IPS-11a (cell line): ENCODE data around the gene HYAL3.
"Not testable (repeated sequence)": the region's sequence is repeated elsewhere in the genome, so short reads cannot be mapped to it uniquely, and the experiment has no call there.

Source experiments
- H3K4me3 ChIP-seq: one replicate; pipeline ENCODE4 v1.5.1; 2013; ENCODE audit warnings: low read depth, low read length, control low read depth

The HYAL3 gene

DNA sequence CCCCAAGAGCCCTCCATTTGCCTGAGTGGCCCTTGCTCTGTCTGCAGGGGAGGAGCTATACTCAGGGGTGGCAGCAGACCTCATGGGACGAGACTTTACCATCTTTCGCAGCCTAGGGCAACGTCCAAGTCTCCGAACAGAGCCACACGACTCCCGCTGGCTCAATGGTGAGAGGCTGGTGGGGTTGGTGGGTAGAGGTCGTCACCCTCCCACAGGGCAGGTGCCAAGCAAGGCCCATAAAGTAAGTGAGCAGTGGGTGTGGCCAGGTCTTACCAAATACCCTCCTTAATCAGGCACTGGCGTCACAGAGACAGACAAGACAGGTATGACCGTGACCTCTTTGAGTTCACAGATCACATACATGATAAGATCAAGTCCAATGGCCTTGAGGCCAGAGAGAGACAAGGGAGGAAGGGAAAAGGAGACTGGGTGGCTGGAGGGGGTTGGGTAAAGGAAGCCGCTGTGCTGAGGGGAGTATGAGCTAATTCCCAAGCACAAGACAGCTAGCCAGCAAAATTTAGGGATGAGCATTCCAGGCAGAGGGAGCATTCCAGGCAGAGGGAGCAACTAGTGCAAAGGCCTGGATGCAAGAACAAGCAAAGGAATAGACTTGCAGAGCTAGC, 27.8 kb downstream of the HYAL3 start:
- H3K4me3 ChIP-seq = no peak overlapping the region

GRCh38 chr3:50270422-50271224, 28.6 kb downstream of the HYAL3 start:
- no peak overlapping the region for H3K4me3 ChIP-seq

- H3K4me3 ChIP-seq = no peak overlapping the region
Measured at GRCh38 chr3:50269977-50270413, 29.2 kb downstream of the HYAL3 start.

- no peak overlapping the region for H3K4me3 ChIP-seq
Measured at GRCh38 chr3:50269460-50269859, 29.7 kb downstream of the HYAL3 start.

DNA sequence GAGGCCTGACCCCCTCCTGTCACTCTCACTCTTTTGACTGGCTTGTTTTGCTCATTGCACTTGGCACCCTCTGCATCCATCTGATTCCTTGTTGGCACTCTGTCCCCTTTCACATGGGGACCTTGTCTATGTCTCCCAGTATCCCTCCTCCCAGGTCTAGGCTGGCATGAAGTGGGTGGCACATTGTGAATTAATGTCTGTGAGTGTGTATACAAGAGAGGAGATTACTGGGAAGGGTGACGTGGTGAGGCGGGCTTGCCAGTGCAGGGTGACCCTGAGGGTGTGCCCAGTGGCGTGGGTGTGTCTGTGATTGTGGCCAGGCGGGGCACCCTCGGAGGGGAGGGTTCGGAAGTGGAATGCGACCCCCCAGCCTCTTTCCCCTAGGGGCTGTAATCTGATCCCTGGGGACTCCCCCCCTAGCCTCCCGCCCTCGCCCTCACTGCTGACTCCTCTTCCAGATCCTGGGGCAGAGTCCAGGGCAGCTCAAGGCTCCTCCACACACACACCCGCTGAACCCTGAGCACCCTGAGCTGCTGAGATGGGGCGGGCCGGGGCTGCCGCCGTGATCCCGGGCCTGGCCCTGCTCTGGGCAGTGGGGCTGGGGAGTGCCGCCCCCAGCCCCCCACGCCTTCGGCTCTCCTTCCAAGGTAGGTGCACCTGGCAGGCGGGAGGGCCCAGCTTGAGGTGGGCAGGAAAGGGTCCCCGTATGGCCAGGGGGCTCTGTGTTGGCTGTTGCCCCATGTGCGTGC, 30.3 kb downstream of the HYAL3 start, which contains the start of gene SEMA3B:
Gene SEMA3B (plus strand): TSS at position 445 of the 749 bp plus-strand sequence. CDS start 94 bp downstream, at position 539.
- H3K4me3 ChIP-seq = no peak within 1 kb of the TSS

- H3K4me3 ChIP-seq = no peak overlapping the region
Measured at GRCh38 chr3:50268276-50268675, 30.9 kb downstream of the HYAL3 start.

DNA sequence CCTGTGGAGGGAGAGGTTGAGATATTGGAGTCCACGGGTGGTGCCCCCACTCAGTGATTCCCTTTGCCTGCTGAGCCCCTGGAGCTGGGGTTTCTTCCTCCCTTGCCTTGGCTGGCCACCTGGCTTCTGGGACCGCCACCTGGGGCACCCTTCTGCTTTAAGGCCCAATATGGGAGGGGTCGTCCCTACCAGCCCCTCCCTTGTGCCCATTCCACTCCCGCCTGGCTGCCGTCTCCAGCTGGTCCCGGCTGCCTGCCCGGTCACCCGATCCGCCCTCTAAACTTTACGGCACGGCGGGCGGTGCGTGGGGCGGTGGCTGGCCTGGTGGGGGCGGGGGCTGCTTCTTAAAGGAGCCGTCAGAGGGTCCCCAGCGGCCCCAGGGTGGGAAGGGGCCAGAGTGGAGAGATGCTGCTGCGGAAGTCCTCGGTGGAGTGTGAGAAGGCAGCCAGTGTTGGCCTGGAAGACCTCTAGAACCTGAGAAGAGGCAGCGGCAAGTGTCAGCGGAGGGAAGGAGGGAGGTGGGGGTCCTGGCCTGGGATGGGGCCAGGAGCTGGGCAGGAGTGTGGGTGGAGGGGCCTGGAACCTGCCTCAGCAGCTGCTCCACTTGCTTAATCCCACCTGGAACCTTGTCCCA, 31.8 kb downstream of the HYAL3 start:
- H3K4me3 ChIP-seq = no peak overlapping the region

- no peak overlapping the region for H3K4me3 ChIP-seq
Measured at GRCh38 chr3:50266836-50267235, 32.4 kb downstream of the HYAL3 start.

DNA sequence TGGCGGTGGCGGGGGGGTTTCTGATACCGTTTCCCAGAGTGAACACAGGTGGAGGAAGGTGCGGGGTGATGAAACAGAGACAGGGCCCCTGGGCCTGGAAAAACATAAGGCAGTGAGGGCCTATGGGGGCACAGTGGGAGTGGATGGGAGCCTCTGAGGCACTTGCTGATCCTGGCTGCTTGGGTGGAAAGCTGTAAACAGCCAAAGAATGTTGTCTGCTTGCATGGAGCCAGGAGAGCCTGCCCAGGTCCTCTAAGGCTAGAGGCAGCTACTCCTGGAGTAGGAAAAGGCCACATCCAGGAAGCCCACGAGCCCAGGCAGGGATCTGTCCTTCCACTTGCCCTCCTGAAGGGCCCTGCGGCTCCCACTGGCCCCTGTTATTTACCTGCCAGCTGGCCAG, 33.2 kb downstream of the HYAL3 start:
- no peak overlapping the region for H3K4me3 ChIP-seq

- no peak overlapping the region for H3K4me3 ChIP-seq
Measured at GRCh38 chr3:50265571-50265970, 33.6 kb downstream of the HYAL3 start.

DNA sequence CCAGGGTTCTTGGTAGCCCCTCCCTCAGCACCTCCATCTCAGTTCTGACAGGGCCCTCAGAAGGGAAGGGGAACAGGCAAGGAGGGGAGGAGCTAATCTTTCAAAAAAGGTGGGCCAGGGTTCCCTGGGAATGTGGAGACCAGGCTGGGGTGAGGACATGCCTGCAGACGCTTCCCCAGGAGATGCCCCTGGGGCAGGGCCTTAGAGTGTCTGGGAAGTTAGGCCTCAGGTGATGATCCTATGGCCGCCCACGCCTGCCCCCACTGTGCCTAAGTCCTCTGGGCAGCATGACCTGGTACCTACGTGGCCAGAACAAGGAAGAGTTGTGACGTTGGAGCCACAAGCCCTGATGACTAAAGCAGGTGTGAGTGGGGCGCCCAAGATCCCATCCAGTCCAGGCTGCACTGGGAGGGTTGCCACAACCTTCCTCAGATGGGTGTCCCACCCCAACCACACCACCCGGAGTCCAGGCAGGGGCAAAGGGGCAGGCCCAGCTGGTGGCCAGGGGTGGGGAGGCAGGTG, 34.2 kb downstream of the HYAL3 start:
- H3K4me3 ChIP-seq = no peak overlapping the region

- H3K4me3 ChIP-seq = no peak overlapping the region
Measured at GRCh38 chr3:50264383-50264963, 34.7 kb downstream of the HYAL3 start.

- H3K4me3 ChIP-seq = no peak overlapping the region
Measured at GRCh38 chr3:50263478-50264382, 35.5 kb downstream of the HYAL3 start.

- H3K4me3 ChIP-seq = no peak overlapping the region
Measured at GRCh38 chr3:50262778-50263177, 36.4 kb downstream of the HYAL3 start.

GRCh38 chr3:50262200-50262599, 37.0 kb downstream of the HYAL3 start:
- not testable (repeated sequence) for H3K4me3 ChIP-seq

- no peak overlapping the region for H3K4me3 ChIP-seq
Measured at GRCh38 chr3:50261505-50261904, 37.7 kb downstream of the HYAL3 start.

- no peak overlapping the region for H3K4me3 ChIP-seq
Measured at GRCh38 chr3:50260942-50261441, 38.2 kb downstream of the HYAL3 start.

GRCh38 chr3:50260027-50260941, 38.9 kb downstream of the HYAL3 start:
- no peak overlapping the region for H3K4me3 ChIP-seq
